NOMO-1 treated with DMSO at 0.1 percent for 48 hours (cell line): ENCODE results near the gene HSPB7.
"Not testable (repeated sequence)": the region's sequence is repeated elsewhere in the genome, so short reads cannot be mapped to it uniquely, and the experiment has no call there.

ENCODE experiments used
- DNase-seq: peaks from one replicate; lab custom pipeline; 2025; ENCODE audit not compliant: unreplicated experiment; lab: John Stamatoyannopoulos, UW

HSPB7 gene

DNA sequence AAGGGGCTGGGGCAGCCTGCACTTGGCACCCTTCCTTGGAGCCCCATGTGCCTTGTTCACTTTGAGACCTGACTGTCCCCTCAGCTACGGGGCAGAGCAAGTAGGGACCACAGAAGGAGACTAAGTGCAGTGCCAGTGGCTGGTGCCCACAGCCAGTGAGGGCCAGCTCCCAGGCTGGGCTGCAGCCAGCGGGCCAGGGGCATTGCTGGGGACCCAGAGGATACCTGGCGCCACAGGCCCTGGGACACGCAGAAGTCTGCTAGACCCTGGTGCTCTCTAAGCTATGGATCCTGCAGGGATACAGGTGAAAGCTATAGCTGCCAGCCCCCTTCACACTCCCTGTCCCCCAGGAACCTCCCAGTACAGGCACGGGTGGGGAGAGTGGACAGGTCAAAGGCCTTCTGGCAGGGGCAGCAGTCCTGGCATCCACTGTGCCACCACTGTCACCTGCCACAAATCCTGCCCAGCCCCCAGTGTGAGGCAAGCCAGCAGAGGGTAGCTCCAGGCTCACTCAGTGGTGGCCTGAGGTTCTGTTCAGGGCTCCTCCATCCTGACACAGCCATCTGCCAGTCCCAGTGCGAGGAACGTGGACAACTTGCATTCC lies 5.3 kb upstream of the HSPB7 start:
- no peak for DNase-seq

DNA sequence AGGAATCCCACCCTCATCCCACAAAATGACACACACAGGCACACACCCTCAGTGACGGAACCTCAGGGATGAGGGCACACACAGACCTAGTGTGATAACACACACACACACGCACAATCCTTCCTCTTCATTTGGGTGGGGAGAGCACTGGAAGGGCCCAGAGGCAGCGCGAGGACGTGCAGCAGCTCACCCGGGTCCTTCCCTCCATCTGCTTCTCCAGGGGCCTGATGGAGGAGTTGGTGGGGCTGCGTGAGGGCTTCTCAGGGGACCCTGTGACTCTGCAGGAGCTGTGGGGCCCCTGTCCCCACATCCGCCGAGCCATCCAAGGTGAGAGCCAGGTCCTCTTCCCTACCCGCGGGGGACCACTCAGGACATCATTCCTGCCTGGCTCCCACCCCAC lies 4.5 kb upstream of the HSPB7 start:
- no peak for DNase-seq

- DNase-seq, result no peak
Observed at GRCh38 chr1:16021681-16022080, 3.8 kb upstream of the HSPB7 start, which contains the start of gene CLCNKA. TSS of gene CLCNKA (plus strand) at chr1:16022036. CDS start at chr1:16022620, 584 bp downstream.

DNA sequence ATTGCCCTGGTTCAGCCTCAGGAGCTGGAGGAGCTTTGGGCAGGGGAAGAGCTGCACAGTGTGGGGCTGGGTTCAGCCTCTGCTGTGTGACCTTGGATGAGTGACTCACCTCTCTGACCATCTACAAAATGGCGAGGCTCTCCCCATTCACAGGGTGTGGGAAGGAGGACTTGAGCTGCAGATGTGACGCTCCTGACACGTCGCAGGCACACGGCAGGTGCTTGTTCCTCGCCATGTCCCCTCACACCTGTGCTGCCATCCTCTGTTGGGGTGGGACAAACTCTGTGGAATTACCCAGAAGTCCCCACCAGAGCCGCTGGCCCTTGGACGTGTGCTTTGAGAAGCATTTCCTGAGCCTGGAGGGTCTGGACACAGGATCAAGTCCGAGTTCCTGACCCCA lies 3.0 kb upstream of the HSPB7 start:
- DNase-seq, result not testable (repeated sequence)

DNA sequence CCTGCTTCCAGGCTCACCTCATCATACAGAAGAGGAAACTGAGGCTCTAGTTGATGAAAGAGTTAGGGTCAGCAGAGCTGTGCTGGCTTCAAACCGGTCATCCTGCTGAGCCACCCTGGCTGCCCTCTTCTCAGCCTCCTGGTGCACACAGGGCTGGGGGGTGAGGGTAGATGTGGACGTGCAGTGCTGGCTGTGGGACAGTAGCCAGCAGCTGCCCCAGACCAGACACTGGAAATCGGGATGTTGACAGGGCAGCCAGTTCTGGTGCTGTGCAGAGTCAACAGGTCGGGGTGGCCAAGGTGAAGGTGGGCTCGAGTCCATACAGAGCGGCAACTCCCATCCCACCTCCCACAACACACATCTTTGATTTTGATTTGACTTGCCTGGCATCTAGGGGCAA lies 2.5 kb upstream of the HSPB7 start:
- DNase-seq, result no peak

- DNase-seq, result no peak
Observed at GRCh38 chr1:16019644-16020277, 1.9 kb upstream of the HSPB7 start.

- DNase-seq, result no peak
Observed at GRCh38 chr1:16018749-16019643, 1.2 kb upstream of the HSPB7 start.

- DNase-seq, result no peak
Observed at GRCh38 chr1:16018308-16018707, 465 bp upstream of the HSPB7 start.

DNA sequence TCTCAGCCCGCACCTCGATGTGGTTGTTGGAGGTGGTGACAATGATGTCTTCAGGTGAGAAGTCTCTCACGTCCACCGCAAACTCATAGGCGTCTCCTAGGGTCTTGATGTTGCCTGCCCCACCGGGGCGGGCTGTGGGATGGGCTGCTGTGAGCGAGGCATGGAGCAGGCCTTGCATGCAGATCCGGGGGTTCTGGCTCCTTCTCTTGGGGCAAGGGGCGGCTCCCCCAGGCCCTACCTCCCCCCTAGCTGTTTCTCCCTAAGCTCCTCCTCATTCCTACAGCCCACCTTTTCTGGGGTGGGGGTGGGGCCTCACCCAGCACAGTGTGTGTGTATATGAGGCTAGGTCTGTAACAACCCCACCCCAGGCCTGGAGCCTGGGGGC lies 775 bp downstream of the HSPB7 start:
- DNase-seq, result no peak

GRCh38 chr1:16015960-16016901 lies 1.6 kb downstream of the HSPB7 start:
- DNase-seq, result no peak

GRCh38 chr1:16015491-16015890 lies 2.4 kb downstream of the HSPB7 start:
- DNase-seq, result no peak

GRCh38 chr1:16014509-16015482 lies 3.0 kb downstream of the HSPB7 start:
- DNase-seq, result no peak

DNA sequence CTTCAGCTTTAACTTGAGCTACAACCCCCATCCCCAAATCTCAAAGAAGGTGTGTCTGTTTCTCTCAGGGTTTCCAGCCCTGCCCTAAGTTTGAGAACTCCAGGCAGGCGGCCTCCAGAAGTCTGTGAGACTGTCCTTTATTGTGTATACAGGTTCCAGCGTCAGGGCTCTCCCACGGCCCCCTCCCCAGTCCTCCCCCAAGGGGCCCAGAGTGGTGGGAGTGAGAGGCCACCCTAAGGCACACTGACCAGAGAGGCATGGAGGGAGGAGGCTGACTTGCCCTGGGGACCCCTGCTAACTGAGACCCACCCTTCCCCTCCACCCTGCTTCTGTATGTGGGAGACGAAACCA lies 4.0 kb downstream of the HSPB7 start:
- DNase-seq, result no peak

DNA sequence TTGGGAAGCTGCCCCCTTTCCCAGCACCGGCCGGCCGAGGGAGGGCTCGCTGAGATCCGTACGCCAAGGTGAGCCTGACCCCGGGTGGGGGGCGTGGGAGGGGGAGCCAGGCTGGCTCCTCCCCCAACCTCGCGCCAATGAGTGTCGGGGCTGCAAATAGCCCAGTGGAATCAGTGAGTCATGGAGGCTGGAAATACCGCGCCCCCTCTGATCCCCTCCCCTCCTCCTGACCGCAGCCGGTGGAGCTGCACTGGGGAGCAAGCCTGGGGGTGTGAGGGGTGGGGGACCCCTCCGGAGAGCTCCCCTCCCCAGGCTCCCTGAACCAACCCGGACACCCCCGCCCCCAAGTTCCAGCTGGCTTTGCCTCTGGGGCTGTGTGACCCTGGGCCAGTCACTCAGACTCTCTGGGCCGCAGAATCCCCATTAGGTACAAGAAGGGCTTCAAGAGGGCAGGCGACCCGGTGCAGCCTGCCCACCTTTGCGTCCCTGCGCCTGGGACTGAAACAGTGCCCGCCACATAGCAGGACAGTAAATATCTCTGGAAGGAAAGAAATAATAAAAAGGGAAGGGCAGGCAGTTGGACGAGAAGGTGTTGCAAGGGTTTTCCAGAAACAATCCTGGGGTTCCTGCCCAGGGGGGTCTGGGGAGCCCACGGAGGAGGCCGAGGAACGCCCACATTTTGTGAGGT lies 4.5 kb downstream of the HSPB7 start:
- peak; percentile 60 for DNase-seq

- peak; percentile 64 for DNase-seq
Observed at GRCh38 chr1:16012590-16013219, 5.1 kb downstream of the HSPB7 start.

- DNase-seq, result no peak
Observed at GRCh38 chr1:16011936-16012589, 5.8 kb downstream of the HSPB7 start.

- DNase-seq, result no peak
Observed at GRCh38 chr1:16010837-16011236, 7.0 kb downstream of the HSPB7 start.

DNA sequence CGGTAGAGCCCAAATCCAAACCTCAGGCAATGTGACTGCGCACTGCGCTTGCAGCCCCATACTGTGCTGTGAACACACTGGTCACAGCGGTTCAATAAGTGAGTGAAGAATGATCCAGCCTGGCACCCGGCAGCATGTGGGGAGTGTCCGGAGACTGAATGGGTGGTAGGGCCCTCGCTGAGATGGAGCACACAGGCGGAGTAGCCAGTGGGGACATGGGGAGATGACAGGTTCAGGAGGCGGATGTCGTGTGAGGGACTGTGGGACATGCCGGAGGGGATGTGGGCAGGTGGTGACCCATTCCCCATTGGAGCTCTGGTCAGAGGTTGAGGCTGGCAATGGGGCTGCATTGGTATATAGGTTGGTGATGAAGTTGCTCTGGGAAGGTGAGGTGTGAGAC lies 8.2 kb downstream of the HSPB7 start:
- no peak for DNase-seq
